Fibroblast of upper back skin (primary cell): ENCODE measurements around the gene NPAS2.

Experiments used
- DNase-seq: peaks from one replicate; pipeline ENCODE4 v3.0.0-alpha.2; 2013

NPAS2 gene

GRCh38 chr2:100823665-100824438 is 3.9 kb downstream of the NPAS2 start:
- DNase-seq = no peak

GRCh38 chr2:100824842-100825241 is 4.9 kb downstream of the NPAS2 start:
- no peak for DNase-seq

GRCh38 chr2:100826494-100826893 is 6.6 kb downstream of the NPAS2 start:
- no peak for DNase-seq

DNA sequence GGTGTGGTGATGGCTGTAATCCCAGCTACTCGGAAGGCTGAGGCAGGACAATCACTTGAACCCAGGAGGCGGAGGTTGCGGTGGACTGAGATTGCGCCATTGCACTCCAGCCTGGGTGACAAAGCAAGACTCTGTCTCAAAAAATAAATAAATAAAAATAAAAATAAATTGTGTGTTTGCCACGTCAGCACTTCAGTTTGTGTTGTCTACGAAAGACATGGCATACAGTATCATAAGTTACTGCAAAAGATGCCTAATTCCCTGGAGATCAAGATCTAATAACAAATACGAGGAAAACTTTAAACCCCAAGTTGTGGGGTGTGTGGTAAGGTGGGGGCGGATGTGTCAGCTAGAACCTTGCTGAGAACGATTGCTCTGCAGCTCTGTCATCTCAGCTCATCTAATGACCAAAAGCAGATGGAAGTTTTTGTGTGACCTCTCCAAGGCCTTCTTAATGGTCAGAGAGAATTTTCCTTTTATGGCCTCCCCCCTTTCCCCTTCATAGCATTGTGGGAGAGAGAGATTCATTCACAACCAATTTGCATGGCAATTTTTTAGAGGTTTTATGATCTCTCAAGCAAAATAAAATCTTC is 11.3 kb downstream of the NPAS2 start:
- no peak for DNase-seq

DNA sequence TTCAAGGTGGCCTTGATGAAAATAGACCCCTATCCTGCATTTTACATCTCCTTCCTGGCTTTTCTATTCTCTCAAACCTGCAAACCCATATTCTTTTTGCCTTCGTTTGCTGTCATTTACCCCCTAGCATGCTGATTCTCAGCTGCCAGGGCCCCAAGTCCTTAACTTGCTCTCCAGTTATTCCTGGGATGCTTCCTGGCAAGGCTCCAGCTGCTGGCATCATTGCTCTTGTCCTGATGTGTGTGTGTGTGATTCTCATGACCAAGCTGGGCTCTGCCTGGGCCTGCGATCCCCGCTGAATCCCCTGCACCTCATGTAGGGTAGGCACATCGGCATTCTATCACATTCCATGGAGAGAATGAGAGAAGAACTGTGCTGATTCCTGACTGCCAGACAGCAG is 11.9 kb downstream of the NPAS2 start:
- no peak for DNase-seq

DNA sequence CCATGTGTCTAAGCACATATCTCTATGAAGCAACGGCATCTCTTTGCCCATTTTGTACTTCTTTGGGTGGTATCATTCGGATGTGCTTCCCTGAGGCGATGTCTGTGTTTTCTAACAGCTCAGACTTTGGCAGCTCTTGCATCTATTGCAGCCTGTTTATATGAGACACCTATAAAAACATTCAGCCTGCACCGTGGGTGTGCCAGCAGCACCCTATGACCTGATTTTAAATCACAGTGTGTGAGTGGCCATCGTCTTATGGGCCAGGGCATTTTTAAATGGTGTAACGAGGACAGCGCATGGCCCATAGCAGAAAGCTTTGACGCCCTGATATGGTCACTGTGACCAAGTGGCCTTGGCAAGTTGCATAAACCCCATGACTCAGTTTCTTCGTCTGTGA is 12.9 kb downstream of the NPAS2 start:
- no peak for DNase-seq

- no peak for DNase-seq
Observed at GRCh38 chr2:100833331-100833730, 13.4 kb downstream of the NPAS2 start.

- no peak for DNase-seq
Observed at GRCh38 chr2:100834221-100834620, 14.3 kb downstream of the NPAS2 start.

- DNase-seq = no peak
Observed at GRCh38 chr2:100835006-100835659, 15.2 kb downstream of the NPAS2 start.

DNA sequence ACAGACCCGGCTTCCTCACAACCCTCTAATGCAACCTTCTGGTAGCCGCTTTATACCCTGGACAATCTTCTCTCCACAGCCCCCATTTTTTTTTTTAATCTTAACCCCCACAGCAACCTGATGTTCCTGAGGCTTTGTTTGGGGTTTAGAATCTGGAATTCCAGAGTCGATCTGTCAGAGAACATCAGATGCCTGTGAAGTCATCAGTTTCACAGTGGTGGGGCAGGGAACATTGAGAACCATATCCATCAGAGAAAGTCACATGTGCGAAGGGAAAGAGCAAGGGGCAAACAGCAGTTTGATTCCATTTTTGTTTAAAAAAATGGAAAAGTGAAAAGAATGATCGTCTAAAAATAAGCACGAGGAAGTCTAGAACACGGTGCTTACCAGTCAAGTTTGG is 20.6 kb downstream of the NPAS2 start:
- DNase-seq = no peak

DNA sequence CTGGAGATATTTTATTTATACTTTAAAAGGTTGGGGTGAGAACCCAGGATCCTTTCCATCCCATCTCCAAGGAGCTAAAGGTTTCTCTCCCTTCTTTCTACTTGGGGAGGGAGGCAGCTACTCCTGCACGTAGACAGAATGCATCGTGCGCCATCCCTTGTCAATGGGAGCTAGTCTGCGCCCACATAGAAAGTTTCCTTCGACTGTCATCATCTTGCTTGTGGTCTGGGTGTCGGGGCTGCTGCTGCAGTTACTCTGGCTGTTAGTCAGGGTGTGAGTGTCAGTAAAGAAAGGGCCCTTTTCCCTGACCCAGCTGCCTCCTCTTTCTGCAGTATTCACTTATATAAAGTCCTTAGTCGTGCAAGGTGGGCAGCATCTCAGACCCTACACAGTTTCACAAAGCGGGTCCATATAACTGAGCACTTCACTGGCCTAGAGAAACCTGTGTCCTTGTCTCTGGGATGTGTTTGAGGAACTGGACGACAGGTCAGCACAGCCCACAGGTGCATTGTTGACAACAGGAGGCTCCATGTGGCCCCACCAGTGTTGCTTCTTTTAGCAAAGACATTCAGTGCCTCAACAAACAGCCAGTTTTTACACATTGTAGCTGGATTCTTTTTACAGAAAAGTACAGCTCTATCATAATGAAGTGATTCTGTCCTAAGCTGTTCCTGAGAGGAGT is 22.4 kb downstream of the NPAS2 start:
- DNase-seq = no peak

DNA sequence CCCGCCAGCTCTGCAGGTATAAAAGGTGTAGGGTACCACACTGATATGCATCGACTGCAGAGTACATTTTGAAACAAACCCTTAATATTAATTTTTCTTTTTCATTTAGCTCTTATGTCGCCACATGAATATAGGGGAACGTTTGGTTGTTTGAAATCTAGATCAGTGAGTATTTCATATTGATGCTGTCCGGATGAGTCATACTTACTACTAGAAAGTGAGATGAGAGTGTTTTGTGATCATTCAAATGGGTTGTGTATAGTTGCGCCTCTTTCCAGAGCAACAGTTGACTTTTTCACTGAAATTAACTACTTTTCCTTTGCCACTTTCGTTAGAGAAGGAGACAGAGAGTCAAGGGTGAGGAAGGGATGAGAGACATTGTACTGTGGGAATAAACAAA is 24.6 kb downstream of the NPAS2 start:
- no peak for DNase-seq

DNA sequence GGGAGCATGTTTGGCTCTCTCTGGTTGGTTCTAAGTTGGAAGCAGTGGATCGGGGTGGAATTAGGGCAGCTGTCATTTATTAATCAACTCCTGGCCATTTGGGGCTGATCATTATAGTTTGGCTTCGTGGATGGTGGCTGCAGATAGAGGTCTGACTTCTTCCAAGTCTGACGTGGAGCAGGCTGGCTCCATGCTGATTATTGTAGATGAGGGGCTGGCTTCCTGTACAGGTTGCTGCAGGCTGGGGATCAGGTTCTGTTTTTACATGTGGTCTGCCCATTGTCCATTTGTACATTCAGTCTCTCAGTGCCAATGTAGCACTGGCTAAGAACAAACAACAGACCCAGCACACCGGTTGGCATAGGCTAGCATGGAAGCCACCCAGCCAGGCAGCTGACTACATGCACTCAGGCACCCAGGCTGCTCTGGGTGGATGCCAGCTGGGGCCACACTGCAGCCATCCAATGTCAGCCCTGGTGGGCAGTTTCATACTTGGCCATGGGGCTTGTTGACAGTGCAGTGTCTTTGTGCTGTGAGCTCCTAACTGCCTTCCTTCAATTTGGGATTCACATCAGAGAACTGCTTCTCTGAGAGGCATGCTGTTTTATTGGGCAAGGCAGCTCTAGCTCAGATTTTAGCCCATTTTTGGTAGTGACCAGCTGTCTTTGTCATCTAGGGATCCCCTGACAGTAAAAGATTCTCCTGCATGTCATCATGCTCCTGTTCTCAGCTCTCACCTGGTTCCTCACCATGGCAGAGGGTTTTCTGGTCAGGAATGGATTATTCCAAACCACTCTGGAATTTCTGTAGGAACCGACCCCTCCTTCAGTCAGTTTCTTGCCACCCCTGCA is 25.4 kb downstream of the NPAS2 start:
- DNase-seq = no peak

GRCh38 chr2:100846716-100847115 is 26.8 kb downstream of the NPAS2 start:
- DNase-seq = no peak

- no peak for DNase-seq
Observed at GRCh38 chr2:100852447-100852846, 32.5 kb downstream of the NPAS2 start.

- DNase-seq = peak; percentile 28
Observed at GRCh38 chr2:100852999-100853908, 33.3 kb downstream of the NPAS2 start.

DNA sequence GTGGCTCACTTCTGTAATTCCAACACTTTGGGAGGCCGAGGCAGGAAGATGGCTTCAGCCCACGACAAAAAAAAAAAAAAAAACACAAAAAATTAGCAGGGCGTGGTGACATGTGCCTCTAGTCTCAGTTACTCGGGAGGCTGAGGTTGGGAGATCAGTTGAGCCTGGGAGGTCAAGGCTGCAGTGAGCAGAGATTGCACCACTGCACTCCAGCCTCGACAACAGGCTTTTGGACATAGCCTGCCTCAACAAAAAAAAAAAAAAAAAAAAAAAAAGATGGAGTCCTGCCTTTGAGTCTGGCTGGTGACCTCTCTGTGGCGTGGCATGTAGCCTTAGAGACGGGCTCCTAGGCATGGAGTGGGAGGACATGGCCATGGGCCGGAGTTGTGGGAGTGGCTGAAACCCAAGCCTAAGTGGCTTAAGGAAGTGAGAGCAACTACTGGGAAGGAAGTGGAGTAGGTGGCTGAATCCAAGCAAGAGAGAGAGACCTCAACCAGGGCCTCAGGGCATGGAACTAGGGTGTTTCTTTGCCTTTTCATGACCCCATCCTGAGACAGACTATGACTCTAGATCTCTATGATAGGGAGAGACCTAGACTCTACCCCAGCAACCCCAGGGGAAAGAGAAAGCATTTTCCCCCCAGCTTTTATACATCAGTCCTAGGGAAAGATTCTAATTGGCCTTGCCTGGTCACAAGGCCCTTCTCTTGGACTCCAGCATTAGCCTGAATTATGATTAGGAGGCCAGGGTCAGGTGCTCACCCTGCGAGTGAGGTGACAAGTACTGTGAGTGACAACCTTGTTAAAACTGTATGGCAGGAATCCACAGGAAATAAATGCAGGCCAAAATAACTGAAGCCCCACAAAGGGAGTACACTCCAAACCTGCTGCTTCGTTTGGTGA is 34.2 kb downstream of the NPAS2 start:
- DNase-seq = no peak

DNA sequence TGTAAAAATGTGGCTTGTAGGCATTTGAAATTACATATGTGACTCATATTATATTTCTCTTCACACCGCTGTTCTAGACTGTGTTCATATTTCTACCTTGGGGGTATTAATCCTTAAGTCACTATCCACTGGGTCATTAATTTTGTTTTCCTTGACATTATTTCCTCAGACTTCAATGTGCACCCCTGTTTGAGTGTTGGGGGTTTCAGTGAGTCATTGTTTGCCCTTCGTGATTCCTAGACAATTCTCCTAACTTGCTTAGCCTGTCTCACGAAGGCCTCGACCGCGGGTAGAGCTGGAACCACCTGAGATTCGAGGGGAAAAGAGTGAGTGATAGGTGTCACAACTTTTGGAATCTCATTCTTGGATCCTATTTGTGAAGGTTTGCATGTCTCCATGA is 35.1 kb downstream of the NPAS2 start:
- DNase-seq = no peak

DNA sequence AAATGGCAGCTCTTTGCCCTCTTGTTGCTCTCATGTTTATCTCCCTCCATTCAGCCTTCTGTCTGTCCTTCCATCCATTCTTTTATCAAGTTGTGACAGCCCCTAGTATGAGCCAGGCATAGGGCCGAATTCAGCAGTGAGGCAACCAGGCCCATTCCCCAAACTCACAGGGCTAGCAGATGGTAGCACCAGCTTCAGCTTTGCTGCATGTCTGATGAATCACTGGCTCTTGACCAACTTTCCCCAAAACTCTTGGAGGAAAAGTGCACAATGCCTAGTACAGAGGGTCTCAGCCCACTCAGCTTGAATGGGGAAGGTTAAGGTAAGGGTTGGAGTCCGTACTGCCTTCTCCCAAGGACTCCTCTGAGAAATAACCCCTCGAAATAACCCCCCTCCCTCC is 35.7 kb downstream of the NPAS2 start:
- DNase-seq = peak; percentile 17

DNA sequence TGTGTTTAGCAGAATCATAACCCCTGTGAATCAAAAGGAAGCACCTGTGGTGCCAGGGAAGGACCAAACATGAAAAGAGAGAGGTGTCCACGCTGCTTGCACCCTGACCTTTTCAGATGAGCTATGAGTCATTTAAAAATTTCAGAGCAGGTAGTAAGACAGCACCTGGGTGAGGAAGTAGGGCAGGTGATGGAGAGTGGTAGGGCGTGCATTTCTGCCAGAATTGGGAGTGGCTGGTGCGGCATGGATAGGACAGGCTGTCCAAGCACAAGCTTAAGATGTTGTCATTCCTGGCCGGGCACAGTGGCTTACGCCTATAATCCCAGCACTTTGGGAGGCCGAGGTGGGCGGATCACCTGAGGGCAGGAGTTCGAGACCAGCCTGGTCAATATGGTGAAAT is 36.8 kb downstream of the NPAS2 start:
- DNase-seq = no peak

- DNase-seq = no peak
Observed at GRCh38 chr2:100857341-100857740, 37.4 kb downstream of the NPAS2 start.
